GM18861 (cell line): Measurements from ENCODE around the gene PPM1F.
"Not testable (repeated sequence)": the region's sequence is repeated elsewhere in the genome, so short reads cannot be mapped to it uniquely, and the experiment has no call there.

ENCODE experiments used
- ATAC-seq: cut with Tn5 transposase; IDR thresholded peaks from one replicate; pipeline ENCODE4 v1.9.1; 2021; ENCODE audit not compliant: unreplicated experiment

PPM1F gene

DNA sequence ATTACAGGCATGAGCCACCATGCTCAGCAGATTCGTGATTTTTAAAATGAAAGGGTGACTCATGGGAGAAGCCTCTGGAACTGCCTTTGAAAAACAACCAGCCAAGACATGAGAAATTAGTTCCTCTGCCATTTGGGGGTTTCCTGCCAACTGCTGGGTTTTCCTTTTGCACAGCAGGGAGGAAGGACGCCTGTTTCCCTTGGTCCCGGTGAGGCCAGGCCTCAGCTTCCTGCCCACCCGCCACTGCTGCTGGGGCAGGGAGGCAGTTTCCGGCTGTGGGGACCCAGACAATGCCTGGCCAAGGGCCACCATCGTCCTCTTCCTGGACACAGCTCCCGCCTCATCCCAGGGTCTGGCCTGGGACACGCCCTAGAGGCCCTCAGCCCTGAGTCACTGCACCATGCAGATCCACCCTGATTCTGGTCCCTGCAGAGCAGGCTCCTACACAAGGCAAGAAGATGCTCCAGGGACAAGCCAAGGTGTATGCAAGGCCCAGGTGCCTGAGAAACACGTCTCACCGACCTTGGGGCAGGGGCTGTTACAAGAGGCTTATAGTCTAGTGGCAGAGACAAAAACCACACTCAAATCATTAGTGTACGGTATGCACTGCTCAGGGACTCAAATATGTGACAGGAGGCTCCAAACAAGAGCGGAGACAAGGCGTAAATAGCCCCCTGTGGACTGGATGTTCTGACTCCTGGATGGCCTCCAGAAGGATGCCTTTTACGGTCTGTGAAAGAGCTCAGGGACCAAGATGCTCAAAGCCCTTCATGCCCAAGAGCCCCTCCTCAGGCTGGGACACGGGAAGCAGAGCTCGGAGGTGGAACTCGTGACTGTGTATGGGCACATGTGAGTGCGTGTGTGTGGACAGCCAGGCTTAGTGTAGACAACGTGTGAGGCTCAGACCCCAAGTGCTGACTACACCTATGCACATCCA is 10.0 kb downstream of the PPM1F start:
- ATAC-seq = no peak

DNA sequence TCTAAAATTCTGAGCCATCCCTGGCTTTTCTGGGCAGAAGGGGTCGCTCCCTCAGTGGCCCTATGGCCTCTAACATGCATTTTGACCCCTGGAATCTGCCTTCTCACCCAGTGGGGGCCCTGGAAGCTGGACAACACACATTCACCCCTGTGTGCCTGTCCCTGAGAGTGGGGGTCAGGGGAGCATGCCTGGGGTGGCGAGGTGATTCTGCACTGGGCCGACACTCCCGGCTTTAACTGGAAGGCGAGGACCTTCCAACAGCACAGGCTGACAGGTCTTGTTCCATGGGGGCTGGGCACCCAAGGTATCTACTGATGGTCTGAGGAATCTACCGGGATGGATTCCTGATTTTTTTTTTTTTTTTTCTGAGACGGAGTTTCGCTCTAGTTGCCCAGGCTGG is 10.7 kb downstream of the PPM1F start:
- ATAC-seq = no peak

DNA sequence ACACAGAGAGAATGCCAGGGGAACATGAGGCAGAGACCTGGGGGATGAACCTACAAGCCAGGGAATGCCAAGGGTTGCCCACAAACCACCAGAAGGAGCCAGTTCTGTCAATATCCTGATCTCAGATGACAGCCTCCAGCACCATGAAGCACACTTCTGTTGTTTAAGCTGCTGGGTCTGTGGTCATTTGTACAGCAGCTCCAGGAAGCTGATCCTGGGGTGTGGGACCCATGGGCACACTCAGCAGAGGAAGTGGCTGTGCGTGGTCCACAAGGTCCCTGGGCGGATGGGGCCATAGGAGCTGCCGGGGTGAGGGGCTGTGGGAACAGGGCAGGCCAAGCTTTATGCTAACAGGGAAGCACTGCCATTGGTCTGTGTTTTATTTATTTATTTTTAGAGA is 12.1 kb downstream of the PPM1F start:
- ATAC-seq = no peak

DNA sequence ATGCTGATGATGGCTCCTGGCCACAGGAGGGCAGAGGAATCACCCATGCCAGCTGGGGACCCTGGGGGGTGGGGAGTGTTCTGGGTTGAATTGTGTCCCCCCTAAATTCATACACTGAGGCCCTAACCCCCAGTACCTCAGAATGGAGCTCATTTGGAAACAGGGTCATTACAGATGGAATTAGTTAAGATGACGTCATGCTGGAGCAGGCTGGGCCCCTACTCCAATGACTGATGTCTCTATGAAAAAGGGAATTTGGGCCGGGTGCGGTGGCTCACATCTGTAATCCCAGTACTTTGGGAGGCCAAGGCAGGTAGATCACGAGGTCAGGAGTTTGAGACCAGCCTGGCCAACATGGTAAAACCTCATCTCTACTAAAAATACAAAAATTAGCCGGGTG is 12.7 kb downstream of the PPM1F start:
- ATAC-seq = not testable (repeated sequence)

DNA sequence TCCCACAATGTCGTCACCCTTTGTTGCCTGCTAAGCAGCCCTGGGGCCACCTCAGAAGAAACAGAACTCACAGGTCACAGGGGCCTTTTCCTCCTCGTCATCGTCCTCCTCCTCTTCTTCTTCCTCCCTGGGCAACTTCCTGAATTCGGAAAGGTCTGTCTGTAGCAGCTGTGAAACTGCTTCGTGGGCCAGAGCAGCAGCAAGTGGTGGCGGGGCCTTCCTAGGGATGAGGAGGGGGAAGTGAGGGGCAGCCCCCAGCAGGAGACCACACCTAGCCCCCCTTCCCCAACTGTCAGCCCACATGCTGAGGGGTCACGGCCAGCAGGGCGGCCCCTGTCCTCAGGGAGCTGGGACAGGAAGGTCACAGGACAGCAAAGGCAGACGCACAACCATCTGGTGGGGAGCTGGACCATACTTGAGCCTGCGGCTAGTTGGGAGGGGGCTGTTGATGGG is 13.2 kb downstream of the PPM1F start:
- ATAC-seq = no peak

DNA sequence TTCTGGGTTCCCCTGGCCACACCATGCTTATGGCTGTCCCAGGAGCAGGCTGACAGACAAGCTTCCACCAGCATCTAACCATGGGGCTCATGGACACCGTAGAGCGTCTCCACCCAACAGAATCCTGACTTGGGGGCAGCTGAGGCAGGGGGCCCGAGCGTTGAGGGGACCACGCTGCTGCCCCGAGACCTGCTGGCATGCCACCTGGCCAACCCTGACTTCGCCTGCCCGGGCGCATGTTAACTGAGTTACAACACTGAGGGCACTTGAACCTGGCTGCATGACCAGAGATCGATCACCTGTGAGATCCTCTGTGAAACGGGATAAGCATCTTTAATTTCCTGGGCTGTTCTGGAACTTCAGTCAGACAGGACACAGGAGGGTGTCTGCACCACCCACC is 13.7 kb downstream of the PPM1F start:
- ATAC-seq = no peak

DNA sequence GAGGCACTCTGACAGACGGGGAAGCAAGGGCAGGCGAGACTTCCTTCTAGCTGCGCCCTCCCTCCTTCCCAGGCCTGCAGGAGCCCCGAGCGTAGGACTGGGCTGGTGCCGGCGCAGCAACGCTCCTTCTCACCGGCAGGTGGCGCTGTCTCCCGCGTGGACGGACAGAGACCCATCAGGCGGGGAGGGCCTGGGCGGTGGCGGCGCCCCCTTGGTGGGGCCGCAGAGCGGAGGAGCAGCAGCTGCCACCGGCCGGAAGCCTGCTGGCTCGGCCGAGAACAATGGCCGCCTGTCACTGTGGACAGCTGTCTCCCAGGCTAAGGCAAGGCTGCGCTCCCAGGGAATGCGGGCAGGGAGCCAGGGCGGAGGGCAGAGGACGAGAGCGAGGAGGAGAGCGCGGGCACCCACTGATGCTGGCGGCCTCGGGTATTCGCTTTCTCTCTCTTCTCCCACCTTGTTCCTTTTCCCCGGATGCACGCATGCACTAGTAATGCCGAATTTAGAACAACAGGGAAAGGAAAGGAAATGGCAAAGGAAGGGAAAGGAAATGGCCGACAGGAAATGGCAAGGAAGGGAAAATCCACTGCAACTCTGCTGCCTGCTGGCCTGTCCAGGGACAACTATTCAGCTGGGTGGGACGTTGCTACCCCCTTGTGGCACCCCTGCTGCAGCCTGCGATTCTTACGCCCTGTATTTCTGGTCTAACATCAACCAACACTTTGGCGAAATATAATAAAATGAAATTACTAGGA is 14.4 kb downstream of the PPM1F start:
- peak; percentile 87 for ATAC-seq

DNA sequence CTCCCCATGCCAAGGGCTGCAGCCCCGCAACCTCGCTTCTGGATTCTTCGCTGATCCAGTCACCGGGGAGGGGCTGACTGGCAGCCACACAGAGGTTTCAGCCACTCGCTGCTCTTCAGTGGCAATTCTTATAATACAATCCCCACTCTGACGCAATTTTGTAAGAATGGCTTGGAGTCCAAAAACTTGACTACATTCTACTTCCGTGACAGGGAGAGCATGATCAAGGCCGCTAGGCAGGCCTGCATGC is 14.9 kb downstream of the PPM1F start:
- ATAC-seq = no peak

DNA sequence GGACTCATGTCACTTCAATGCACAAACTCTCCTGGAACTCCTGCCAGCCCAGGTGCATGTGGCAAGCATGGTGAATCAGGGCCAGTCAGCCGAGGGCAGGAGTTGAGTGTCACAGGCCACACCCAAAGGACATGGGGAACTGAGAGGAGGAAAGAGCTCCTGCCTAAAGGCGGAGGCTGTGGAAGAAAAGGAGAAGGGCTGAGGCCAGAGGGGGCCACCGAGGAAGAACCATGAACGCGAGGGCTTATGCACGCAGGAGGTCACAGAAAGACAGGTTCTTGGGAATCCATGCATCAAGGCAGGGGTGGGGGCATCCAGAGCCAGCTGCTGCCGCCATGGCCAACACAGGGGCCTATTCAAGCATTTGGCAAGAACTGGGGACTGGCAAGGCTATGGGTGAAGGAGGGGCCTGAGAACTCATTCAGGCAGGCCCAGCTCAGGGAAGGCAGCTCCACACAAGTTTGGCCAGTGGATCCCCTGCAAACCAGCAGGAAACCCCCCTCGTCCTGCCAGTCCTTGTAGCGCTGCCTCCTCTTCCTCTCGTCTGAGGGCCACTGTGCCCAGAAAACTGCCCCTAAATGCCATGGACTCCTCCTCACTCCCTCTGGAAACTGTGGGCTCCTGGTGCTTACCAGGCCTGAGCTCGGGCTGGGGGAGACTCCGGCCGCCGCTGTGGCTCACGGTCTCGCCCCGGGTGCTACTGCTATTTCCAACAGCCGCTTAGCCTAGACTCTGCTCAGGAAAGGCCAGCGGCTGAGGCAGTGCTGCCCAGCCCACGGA is 15.4 kb downstream of the PPM1F start:
- no peak for ATAC-seq

DNA sequence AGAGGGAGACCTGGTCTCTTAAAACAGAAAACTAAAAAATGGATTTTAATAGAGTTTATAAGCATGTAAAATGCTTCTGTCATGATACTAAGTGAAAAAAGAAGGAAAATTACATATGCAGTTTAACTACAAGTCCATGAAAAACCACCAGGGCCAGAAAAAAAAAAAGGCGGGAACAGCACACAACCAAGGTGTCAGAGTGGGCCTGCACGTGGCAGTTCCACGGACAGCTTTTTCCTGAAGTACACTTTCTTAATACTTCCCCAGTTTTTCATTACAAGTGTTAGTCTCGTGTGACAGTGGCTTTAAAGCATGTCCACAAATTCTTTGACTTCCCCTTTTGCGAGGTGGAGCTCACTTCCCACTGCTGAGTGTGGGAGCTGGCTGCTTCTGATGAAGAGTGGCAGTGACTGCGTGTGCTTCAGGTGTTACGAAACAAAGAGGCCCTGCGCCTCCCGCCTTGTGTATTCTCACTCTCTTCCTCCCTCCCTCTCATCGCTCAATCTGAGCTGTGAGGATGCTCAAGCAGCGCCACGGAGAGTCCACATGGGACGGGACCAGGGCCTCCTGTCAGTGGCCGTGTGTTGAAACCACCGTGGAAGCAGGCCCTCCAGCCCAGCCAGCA is 16.4 kb downstream of the PPM1F start:
- no peak for ATAC-seq

DNA sequence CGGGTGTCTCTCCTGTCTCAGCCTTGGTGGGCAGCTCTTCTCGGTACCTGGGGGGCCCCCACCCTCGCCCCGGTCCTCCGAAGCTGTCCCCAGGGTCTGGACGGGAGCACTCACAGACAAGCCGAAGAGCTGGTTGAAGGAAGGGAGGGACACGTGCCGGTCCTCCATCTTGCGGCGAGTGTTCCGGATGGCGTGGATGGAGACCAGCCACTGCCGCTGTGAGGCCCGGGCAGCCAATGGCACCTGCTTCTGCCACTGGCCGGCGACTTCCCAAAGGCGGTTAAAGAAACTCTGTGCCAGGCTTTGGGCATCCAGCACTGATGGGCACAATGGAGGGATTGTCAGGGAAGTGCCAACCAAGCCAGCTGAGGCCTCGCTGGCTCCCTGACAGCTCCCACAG is 18.7 kb downstream of the PPM1F start:
- ATAC-seq = no peak

DNA sequence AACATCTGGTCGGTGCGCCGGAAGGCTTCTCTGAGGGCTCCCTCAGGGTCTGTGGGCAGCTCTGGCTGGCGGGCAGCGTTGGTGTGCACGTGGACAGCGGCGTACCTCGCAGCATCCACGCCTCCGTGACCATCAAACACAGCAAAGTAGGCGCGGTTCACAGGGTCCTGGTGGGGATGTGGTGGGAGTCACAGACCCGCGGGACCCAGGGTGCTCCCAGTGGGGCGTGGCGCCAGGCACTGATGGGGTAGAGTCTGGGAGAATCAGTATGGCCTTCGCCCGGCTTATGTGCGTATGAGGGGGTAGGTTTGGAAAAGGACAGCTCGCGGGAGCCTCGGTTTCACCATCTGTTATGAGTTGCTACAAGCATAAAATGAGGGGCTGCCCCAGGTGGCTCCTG is 19.2 kb downstream of the PPM1F start:
- no peak for ATAC-seq

DNA sequence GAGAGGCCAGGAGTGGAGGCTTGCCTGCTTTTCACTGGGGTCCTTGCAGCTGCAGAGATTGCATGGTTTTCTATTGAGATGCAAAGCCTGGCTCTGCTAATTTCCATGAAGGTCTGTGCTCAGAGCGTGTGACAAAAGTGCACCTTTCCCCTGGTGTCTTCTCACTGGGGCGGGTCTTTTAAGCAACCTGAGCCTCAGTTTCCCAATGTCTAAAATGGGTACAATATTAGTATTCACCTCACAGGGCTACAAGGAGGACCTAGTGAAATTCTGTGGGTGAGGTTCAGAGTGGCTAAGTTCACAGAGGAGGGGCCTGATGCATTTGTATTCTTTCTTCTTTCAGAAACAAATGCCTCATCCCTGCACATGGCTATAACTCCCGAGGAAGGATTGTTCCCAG is 20.3 kb downstream of the PPM1F start:
- no peak for ATAC-seq

DNA sequence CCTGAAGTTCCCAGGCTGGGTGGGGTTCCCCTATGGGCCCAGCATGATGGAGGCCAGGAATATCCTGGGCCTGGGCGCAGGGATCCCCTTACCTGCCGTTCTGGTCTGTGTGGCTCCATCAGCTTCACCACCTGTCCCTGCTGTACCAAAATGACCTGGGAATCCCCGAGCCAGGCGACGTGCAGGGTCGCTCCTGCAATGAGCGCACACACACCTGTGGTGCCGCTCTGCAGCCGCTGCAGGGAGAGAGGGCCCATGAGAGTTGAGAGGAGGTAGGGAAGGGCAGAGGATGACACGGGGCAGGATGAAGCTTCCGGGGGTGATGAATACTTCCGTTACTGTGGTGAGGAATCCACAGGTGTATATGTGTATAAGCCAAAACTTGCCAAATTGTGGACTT is 21.6 kb downstream of the PPM1F start:
- ATAC-seq = no peak

DNA sequence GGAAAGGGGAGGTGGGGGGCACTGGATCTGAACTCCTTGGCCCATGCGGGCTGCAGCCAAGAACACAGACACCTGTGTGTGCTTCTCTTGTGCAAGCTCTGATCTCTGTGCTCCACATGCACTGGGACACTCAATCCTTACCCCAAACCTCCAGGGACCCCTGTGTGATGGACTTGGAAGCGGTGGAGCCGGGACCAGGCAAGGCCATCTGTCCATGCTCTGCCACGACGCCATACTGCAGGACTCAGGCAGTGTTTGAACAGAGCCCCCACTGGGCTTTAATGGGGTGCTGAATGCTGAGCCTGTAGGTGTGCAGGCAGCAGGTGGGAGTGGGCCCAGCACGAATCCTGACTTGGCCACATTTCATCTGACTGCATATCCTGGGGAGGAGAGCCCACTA is 23.4 kb downstream of the PPM1F start:
- ATAC-seq = no peak

DNA sequence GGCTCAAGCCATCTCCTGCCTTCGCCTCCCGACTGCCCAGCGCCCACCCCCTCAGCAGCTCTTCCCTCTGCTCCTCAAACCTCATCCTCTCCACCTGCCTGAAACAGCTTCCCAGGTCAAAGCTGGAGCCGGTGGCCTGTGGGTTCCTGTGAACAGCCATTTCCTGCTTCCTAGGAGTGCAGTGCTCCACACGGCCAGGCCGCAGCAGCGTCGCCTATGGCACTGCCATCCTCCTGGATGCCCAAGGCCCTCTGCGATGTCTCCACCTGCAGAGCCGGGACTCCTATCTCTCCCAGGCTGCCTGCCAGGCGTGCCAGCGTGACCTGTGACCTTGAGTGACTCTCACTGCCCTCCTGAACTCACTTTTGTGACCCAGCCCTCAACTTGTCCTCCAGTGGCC is 24.6 kb downstream of the PPM1F start:
- ATAC-seq = no peak

DNA sequence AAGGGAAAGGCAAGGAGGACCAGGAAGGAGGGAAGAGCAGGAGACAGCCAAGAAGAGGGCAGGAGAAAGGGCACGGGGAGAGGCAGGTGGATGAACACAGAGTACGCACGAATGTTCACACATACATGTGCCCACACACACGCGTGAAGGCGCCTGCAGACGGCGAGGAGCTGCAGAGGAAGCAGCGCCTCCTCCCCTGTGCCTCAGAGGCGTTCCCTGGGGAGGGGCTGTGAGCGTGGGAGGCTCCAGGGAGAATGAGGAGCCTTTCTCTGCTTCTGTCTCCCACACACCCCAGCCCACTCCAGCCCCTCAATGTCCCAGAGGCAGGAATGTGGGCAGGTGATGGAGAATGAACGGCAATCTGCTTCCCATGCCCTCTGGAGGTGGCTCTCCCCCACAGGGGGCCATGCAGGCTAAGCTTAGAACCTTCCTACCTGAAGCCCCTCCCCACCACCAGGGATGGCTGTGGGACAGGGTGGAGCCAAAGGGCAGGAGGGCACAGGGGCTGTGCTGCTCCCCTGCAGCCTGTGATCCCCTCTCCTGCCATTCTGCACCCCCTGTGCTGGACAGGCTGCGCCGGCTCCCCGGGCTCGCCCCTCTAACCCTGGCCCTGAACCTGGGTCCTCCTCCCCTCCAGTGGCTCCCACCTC is 25.3 kb downstream of the PPM1F start:
- no peak for ATAC-seq

DNA sequence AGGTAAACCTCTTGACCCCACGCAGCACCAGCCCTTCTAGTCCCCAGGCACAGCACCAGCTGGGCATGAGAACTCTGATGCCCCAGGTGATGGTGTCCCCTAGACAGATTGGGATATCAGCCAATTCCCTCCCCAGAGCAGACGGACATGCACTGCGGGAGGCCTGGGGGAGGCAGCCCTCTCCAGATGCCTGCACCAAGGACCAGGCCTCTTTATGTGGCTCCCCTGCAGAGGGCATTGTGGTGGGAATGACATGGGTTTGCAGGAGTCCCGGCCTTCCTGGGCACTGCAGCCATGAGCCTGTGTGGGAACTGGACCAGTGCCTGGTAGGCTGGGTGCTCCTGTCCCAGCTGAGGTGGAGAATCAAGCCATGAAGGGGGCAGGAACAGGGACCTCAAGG is 25.9 kb downstream of the PPM1F start:
- no peak for ATAC-seq

DNA sequence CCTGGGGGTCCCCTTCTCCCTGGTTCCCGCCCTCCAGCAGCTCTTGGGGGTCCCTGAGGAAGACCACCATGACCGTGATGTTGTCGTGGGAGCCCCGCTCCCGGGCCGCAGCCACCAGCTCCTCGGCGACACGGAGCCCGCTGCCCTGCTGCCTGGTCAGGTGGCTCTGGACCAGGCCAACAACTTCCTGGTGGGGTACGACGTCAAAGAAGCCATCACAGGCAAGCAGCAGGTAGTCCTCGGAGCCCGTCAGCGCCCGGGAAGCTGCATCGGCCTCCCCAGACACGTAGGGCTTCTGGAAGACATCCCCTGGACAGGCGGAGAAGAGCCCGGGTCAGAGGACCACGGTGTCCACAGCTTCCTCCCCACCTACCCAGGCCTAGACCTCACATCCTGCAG is 29.5 kb downstream of the PPM1F start:
- ATAC-seq = no peak

DNA sequence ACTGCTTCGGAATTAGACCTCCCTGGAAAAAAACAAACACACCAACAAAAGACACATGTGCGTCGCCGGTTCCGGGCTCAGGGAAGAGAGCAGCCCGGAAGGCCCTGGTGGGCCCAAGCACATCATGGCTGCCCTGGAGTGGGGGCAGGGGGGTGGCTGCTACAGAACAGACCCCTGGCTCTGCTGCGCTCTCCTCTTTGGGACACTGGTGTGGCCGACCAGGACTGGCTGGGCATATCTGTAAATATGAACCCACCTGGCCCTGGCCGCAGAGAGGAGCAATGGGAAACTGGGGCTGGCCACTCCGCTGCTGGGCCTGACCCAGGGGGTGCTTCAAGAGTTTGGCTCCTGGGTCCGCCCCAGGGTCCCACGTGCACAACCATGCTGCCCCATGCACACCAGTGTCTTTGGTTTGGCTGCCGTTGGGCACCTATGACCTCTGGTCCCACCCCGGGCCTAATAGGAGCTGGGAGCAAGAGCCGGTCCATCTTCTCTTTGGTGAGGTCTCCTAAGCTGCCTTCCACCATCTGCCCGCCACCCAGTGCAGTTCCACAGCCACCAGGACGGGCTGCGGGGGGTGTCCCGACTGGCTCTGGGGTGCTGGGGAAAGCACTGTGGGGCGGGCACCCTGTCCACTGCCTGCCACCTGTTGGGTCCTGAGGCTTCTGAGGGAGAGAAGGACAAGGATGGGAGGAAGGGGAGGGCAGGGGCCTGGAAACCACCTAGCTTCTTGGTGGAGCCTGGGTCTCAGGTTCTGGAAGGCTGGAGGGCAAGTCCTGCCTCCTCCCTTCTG is 30.1 kb downstream of the PPM1F start:
- ATAC-seq = no peak
